ENCODE results near the gene SMAD3.
"Not testable (repeated sequence)": the region's sequence is repeated elsewhere in the genome, so short reads cannot be mapped to it uniquely, and the experiment has no call there.

Gene SMAD3

DNA sequence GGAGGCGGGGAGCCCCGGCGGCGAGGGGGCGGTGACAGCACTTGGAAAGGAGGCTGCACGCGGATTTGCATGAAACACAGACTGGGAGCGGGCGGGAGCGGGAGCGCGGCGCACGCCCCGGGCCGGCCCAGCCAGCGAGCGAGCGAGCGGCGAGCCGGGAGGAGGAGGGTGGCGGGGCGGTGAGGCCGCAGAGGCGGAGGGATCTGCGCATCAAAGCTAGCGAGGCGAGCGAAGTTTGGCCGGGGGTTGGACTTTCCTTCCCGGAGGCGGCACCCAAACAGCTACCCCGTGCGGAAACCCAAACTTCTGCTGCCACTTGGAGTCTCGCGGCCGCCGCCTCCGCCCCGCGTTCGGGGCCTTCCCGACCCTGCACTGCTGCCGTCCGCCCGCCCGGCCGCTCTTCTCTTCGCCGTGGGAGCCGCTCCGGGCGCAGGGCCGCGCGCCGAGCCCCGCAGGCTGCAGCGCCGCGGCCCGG is at the start of gene SMAD3:
SMAD3 (plus strand) TSS at position 72 of the 475 bp plus-strand sequence. CDS start 553 bp downstream, outside the sequence.
- no peak for DNase-seq

DNA sequence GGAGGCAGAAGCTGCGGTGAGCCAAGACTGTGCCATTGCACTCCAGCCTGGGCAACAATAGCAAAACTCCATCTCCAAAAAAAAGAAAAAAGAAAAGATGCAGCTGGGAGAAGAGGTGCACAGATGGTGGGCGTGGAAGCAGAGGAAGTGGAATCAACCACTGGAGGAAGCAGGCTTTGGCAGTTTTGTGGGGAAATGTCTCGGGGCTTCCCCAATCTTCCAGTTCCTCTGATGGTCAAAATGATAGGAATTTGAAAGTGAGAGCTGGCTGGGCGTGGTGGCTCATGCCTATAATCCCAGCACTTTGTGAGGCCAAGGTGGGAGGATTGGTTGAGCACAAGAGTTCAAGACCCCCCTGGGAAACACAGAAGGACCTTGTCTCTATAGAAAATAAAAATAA is 48.1 kb upstream of the SMAD3 start:
- no peak for DNase-seq

DNA sequence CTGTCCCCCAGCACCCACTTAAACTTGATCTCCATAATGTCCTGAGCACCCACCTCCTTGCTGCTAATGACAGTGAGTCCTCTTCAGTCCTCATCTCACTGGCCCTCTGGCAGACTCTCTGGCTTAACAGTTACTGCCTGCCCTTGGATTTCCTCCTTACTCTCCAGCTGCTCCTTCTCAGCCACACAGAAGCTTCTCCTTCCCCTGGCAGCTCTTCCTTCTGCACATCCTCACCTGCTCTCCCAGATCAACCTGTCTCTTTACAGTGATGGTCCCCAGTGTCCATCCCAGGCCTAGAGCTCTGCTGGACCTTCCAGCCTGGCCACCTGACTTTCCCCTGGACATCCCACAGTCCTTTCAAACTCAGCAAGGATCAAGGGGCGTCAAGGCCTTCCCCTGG is 47.4 kb upstream of the SMAD3 start:
- no peak for DNase-seq

DNA sequence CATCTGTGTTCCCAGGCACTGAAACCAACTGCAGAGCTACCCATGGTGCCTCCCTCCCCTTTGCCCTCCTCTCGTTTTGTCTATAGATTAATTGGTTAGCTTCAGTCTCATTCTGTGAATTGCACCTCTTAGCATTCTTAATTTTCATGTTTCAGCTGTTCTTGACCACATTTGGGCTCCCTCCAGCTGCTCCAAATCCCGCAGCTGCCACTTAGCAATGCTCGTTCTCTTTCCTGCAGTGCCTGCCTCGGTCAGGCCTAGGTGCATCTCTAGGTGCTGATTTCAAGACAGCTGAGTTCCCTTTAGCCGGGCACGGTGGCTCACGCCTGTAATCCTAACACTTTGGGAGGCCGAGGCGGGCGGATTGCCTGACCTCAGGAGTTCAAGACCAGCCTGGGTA is 47.0 kb upstream of the SMAD3 start:
- DNase-seq = no peak

DNA sequence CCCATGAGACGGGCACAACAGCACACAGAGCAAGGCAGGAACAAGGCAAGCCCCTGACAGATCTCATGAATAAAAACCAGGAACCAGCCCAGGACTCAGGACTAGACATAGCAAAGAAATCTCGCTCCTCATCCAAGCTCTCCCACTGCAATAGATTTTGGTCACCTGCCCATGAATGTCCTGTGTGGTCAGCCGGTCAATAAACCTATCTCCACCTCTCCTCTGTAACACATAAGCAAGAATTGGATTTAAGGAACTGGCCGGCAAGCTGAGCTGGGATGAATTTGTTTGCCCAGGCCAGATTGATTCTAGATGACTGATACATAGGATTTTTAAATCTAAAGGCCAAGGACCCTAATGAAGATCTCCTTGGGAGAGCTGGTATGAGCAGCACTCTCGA is 46.3 kb upstream of the SMAD3 start:
- no peak for DNase-seq

DNA sequence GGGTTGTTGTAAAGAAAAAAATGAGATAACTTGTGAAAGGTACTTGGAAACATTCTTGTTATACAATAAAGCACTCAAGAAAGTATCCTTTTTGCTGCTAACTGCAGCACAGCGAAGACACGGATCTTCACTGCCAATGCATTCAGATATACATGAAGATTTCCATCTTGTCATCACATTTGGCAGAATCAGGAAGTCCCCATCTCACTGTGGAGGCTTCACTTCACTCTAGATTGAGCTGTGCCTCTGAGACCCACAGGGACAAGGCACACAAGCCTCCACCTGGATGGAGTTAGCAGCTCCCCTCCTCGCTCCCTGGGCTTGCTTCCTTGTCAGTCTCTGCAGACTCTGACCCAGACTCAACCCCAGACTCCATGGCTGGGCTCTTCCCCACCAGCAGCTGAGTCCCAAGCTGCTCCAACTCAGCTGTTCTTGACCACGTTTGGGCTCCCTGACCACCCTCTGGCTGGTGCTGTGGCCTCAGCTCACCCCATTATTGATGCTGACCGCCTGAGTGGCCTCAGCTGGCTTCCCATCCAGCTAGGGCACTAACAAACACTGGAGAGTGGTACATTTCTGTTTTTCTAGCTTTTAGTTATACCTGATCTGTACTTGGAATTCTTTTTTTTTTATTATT is 45.4 kb upstream of the SMAD3 start:
- no peak for DNase-seq

DNA sequence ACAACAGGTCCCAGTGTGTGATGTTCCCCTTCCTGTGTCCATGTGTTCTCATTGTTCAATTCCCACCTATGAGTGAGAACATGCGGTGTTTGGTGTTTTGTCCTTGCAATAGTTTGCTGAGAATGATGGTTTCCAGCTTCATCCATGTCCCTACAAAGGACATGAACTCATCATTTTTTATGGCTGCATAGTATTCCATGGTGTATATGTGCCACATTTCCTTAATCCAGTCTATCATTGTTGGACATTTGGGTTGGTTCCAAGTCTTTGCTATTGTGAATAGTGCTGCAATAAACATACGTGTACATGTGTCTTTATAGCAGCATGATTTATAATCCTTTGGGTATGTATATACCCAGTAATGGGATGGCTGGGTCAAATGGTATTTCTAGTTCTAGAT is 44.7 kb upstream of the SMAD3 start:
- not testable (repeated sequence) for DNase-seq

DNA sequence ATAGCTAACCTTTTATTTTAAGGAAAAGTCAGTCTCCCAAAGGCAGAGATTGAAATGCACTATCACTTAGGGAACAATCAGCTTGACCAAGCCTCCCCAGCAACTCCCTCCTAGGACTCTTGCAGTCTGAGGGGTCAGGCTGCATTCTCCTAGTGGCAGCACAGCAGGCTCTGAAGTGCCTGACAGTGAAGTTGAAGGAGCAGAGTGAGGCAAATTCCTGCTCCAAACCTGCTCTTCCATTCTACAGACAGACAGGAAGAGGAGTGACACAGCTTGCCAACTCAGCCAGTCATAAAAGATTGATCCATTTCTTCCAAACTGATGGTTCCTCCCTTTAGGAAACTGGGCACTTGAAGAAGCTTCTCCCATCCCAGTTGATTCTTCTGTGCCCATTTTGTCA is 43.9 kb upstream of the SMAD3 start:
- DNase-seq = no peak

DNA sequence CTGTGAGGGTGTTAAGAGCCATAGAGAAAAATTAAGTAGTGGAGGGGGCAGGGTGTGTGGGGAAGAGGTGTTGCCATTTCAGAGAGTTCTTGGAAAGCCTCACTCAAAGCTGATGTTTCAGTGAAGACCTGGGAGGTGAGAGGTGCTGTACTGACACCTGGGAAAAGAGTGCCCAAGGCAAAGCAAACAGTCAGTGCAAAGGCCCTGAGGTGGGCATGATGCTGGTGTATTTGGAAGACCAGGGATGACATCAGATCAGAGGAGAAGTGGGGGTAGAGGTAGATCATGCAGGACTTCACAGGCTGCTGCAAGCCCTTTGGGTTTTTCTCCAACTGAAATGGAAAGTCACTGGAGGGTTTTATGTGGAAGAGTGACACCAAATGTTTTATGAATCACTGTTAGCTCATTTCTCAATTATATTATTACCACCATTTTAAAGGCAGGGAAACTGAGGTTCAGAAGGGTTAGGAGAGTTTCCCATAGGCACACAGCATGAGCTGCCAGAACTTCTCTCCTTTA is 42.8 kb upstream of the SMAD3 start:
- no peak for DNase-seq

DNA sequence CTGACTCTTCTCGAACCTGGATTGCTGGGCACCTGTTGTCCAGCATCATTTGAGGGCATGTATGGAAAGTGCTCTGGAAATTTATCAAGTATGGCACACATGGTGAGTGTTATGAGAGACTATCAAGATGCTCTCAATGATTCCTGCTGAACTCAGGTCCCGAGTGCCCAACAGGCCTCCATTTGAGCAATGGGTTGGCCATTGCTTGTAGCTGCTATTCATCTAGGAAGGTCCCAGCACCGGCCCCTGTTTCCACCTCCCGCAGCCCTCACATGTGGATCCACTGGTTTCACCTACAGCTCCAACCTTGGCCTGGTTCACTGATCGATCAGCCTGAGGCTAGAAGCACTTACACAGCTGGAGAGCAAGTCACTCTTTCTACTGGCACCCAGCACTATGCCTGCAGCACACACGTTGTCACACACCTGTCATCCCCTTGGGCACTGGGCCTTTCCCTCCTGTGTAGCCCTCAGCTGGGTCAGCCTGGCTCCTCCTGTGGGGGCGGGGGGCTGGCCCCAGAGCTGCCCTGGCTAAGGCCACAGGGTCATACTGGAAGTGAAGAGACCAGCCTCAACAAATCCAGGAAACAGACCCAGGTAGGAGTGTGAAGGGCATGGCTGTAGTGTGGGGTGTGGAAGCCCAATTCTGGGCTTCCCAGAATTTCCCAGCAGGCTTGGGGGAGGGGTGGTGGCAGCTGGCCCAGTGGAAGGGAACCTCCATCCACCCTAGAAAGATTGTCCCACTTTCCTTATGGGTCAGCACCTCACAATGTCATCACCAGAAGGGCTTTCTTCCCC is 41.7 kb upstream of the SMAD3 start:
- DNase-seq = no peak

DNA sequence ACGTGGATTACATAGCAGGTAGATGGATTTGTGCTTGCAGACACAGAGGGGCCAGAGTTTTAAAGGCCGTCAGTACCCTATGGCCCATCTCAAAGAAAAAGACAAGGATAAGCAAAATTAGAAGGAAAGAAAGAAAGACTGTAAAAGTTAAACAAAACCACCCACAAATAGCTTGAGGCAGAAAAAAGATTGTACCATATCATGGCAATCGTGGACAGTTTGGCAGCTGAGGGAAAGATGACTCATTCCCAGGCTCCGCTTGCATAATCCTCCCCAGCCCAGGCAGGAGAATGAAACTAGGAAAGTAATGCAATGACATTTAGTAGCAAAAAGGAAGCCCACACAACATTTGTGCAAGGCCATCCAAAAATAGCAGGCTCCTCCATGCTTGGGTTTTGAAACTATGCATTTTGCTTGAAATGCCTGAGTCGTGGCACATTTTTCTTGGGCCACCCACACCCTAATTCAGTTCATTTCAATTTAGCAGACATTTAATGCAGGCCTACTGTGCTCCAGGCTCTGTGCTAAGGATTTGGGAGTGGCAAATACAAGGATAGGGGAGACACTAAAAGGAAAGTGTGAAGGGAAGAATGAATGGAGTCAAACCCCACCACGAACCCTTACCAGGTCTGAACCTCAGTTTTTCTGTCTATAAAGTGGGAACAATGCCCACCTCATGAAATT is 40.9 kb upstream of the SMAD3 start:
- peak; percentile 32 for DNase-seq

DNA sequence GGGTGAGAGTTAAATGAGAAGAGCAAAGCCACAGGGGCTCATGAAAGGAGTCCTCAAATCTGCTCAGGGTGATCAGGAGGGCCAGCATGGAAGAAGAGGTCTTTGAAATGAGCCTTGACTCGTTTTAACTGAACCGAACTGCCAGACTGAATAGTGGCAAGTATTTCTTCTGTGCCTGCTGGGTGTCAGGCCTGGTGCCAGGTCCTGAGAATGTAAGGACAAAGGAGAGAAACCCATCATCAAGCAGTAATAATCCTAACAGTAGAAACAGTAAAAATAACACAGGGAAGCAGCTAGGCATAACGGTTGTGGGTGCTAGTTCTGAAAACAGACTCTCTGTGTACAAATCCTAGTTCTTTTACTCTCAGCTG is 40.4 kb upstream of the SMAD3 start:
- no peak for DNase-seq

DNA sequence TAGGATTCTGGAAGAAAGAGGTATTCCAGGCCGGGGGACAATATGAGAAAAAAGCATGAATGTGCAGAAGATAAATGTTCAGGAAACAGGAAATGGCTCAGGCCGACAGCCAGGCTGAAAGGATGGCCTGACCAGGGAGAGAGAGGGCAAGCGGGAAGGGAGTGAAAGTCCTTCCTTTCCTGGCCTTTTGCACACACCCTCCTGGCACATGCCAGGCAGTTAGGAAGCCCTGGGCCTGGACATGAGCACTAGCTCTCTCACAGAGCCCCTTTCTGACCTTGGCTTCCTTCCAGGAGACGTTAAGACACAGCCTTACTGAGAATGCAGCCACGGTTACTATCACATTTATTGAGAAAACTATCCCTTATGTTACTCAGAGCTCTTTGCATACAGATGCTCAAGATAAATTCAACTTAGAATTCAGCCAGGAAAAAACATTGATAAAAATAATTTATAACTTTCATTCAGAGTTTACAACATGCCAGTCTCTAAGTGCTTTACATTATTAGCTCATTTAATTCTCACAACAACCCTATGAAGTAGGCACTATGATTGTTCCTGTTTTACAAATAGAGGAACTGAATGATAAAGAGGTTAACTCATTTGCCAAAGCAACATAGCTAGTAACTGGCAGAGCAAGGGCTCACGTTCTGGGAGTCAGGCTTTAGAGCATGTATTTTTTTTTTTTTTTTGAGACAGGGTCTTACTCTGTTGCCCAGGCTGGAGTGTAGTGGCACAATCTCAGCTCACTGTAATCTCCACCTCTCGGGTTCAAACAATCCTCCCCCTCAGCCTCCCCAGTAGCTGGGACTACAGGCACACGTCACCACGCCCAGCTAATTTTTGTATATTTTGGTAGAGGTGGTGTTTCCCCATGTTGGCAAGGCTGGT is 39.4 kb upstream of the SMAD3 start:
- DNase-seq = no peak

DNA sequence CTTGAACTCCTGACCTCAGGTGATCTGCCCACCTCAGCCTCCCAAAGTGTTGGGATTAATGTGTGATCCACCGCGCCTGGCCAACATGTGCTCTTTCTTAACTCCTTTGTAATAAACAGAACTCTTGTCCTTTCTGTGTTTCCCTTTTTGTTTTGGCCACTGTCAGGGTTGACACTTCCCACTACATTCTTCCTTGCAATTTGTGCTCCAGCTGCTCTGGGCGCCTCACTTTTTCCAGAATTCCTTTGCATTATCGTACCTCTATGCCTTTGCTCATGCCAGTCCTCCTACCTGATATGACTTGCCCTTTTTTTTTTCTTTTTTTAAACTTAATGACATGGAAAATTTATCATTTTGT is 38.8 kb upstream of the SMAD3 start:
- no peak for DNase-seq

DNA sequence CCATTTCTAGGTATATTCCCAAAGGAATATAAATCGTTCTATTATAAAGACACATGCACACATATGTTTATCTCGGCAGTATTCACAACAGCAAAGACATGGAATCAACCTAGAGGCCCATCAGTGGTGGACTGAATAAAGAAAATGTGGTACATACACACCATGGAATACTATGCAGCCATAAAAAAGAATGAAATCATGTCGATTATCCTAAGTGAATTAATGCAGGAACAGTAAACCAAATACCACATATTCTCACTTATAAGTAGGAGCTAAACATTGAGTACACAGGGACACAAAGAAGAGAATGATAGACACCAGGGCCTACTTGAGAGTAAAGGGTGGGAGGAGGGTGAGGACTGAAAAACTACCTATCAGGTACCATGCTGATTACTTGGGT is 37.0 kb upstream of the SMAD3 start:
- DNase-seq = not testable (repeated sequence)

DNA sequence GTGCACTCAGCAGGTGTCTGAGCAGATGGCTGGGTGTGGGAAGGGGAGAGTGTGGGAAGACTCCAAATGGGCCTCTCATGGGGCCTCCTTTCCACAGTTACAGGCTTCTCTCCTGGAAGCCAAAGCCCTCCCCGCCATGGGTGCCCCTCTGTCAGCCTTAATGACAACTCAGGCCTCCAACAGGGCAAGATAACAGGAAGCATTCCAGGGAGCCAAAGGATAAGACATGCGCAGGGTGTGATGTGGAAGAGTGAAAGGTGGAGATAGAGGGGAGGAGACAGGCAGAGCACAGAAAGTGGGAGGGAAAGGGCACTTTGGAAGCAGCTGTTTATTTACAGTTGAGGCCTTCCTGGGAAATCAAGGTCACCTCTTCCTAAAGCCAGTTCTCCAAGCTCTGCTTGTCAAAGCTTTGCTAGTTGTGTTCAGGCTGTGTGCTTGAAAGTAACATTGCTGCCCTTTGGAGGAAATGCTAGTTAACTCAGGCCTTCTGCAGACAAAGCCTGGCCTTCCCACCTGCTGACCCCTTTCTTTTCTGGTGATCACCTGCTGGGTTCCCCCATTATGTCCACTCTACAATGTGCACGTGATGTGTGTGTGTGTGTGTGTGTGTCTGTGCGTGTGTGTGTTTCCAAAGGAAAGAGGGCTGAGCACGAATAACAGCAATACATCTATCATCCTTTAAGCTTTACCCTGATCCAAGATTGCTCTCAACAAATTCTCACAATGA is 35.2 kb upstream of the SMAD3 start:
- peak; percentile 11 for DNase-seq

DNA sequence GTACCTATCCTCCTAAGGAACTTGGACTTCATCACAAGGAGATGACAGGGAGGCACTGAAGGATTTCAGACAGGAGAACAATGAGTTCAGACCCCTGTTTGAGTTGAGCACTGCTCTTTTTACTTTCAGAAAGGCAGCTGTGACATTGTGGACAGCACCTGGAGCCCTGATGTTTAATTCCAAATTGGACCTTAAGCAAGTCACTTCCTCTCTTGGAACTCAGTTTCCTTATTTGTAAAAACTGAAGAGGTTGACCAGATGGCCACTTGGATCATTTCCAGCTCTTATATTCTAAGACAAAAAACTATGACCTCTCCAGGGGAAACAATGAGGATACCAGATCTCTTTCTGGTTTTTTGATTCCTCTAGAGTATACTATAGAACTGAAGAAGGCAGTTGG is 34.1 kb upstream of the SMAD3 start:
- DNase-seq = no peak

DNA sequence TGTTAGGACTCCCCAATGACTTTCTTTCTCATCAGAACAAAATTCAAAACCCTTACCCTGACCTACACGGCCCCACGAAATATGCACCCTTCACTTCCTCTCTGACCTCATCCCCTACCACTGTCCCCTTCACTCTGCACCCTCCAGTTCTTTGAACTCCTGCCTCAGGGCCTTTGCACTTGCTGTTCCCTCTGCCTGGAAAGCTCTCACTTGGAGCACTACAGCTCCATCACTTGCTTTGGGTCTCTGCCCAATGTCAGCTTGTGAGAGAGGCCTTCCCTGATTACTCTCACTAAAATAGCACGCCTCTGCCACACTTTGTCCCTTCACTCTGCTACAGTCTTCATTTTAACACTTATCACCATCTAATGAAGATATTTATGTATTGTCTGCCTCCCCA is 32.8 kb upstream of the SMAD3 start:
- no peak for DNase-seq

DNA sequence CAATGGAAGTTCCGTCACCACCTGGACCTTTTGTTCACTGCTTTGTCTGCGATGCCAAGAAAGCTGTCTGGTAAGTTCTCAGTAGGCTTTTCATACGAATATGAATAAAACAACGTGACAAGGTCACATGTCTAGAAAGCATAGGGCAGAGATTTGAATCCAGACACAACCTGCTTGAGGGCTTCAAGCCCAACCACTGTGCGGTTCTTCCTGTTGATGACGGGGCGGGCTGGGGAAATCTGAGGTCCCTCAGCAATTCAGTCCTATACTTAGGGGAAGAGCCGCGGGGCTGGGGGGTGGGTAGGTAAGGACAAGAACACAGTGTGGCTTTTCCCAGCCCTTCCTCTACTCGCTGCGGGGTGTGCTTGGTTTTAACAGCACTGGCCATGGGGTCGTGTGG is 32.4 kb upstream of the SMAD3 start:
- DNase-seq = no peak

DNA sequence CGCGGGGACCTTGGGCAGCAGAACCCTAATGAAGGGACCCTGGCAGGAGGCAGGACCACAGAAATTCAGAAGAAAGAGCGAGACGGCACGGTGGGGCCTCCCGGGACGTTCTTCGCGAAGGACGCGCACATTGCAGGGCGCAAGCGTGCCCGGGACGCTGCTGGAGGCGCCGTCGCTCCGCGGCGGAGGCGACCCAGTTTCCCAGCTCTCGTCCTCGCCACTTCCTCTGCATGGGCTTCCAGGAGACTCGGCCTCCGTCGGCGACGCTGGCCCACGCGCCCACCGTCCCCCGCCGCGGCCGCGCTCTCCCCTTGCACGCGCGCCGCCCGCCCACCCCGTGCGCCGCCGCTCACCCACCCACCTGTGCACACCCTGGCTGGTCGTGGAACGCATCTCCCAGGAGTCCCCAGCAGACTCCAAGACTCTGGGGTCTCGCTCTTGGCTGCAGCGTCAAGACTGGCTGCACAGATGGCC is 31.8 kb upstream of the SMAD3 start:
- no peak for DNase-seq

DNA sequence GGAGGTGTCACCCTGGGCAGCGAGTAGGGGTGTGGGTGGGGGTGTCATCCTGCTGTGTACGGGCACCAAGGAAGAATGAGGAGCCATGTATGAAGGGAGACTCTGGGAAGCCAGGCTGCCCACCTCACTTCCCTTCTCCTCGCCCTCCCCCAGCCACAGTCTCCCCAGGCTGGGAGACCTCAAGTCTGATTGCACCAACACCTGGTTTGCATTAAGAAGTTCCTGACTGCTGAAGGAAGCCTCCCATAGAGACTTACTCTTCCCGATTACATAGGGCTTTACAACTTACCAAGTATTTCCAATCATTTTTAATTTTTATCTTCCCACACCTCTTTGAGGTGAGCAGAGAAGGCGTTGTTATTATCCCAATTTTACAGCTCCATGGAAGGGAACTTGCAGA is 29.5 kb upstream of the SMAD3 start:
- DNase-seq = no peak

All from NCI-H1694 treated with DMSO at 0.1 percent for 48 hours (cell line).